Iris pigment epithelial cell (primary cell): ENCODE results near the gene ATP1B1.

Source experiments
- DNase-seq: peaks from one replicate; pipeline ENCODE4 v3.0.0-alpha.2; 2011; ENCODE audit warnings: low read depth

ATP1B1 gene

DNA sequence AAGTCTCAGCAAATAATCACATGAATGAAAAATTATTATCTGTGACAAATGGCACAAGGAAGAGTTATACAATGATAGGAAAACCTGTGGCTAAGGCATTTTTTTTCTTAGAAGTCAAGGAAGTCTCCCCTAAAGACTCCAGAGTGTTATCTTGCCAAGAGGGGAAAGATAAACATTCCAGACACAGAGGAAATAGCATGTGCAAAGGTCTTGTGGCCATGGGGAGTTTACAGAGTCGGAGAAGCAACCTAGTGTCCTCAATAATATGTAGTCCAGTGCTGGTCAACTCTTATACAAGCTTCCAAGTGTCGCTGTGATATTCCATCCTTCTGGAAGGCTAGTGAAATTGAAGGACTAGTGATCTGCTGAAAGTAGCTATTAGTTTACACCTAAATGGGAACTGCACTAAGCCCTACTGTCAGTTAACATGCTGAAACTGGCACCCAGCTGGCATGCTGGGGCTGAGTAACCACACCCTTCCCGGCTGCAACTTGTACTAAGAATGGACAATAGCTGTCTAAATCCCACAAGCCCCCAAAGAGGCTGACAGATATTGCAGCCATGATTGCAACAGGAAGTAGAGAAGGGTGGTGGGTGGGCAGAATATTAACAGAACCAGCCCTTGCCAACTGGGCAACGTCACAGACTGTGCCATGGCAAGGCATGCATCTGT is 11.5 kb upstream of the ATP1B1 start:
- no peak for DNase-seq

DNA sequence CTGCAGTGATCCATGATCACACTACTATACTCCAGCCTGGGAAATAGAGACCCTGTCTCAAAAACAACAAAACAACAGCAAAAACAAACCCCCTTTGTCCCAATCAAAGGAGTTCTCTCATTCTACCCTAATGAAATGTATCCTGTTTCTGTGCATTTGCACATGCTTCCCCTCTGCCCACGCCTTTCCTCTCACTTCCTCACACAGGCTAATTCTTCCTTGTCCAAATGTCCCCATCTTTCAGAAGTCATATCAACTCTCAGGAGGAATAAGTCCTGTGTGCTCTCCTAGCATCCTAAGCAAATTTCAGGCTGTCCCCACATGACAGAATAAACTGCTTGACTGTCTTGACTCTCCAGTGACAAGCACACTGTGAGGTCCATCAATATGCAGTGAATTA is 8.1 kb upstream of the ATP1B1 start:
- DNase-seq, result no peak

DNA sequence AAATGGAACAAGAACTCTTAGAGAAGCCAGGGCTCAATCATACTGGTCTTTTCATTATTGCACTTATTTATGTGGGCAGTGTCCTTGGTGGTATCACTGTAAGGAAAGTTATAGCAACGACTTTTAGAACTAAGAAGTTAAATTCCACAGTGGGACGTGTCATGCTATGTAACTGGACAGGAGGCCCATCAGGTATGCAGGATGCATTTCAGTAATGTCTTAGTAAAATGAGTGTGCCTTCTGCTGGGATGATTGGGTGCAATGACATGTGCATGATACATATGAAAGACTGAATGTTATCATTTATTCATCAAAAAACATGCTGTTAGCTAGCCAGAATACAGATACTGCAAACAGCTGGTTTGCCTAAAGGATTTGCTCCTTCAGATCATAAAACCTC is 6.9 kb upstream of the ATP1B1 start:
- DNase-seq, result no peak

DNA sequence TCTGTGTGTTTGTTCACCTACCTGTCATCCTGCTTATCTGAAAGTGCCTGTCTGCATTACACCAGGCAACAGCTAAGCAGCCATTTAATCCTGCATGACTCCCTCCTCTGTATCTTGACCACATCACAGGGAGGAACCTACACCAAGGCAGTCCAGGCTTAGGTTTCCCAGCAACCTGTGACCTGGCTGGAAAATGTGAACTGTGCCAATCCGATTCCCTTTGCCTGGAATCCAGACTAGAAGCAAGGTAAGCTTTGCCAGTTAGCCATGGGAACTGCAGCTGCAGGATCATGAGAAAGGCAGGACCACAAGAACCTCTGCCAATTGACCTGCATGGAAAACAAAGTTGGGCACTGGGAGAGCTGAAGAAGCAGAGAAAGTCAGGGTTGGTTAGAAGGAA is 6.3 kb upstream of the ATP1B1 start:
- DNase-seq, result no peak

DNA sequence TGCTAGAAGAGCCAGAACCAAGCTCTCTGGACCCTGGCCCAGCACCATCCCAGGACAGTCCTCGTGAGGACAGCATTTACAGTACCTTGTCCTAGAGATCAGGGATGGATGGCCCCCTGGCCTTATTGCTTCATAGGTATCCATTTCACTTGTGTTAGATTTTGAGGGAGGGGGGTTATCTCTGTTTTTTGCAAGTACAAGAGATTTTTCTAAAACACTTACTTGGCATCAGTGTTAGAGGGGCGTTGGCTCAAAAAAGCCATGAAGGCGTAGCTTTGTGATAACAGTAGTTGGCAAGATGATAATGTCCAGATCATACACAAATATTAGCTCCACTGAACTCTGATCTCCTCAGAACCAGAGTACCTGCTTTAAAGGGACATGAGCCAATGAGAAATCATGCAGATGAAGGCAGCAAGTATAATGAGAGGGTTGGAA is 5.8 kb upstream of the ATP1B1 start:
- no peak for DNase-seq

DNA sequence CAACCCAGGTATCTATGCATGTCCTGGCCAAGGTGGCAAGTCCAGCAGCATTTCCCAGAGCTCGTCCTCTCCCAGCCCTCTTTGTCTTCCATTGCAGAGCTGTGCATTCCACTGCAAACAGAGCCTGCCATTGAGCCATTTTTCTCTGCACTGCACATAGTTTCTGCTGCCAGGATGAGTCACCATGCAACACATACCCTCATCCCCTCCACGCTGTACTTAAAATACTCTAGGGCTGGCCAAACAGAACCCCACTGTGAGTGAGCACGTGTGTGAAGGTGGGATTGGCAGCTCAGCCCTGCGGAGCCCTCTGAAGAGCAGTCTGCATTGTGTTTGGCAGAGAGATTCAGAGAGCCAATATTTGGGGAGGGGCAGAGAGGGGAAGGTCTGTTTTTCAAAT is 3.9 kb upstream of the ATP1B1 start:
- peak; percentile 83 for DNase-seq

DNA sequence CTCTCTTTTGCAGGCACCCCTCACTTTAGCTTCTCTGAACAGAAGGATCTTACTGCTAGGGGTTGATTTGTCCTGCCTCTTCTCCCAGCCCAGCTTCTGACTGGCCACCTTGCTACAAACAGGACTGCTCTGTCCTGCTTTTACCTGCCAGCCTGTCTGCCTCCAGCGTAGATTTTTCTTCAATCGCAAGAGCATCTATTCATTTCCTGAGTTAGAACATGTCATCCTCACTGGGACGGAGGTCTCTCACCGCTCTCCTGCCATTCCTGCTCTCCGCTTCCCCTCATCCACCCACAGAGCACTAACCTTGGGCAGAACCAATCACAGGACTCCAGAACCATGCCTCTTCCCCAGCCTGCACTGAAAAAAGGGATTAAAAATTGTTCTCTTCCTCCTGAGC is 3.5 kb upstream of the ATP1B1 start:
- no peak for DNase-seq

DNA sequence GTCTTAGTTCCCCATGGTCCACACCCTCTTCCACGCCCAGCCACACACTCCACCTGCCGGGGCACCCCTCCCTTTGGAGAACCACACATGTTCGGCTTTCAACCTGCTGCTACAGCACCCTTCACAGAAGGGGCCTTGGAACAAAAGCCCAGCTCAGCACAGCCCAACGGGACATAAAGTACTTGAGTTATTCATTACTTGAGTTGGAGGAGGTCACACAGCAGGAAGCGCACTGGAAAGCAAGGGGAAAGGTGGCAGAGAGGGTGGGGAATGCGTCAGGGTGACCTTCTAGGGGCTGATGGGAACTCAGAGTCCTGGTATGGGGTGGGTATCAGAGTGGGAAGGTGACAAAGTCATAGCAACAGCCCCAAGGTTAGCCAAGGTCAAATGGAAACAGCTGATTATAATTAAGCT is 3.0 kb upstream of the ATP1B1 start:
- DNase-seq, result no peak

DNA sequence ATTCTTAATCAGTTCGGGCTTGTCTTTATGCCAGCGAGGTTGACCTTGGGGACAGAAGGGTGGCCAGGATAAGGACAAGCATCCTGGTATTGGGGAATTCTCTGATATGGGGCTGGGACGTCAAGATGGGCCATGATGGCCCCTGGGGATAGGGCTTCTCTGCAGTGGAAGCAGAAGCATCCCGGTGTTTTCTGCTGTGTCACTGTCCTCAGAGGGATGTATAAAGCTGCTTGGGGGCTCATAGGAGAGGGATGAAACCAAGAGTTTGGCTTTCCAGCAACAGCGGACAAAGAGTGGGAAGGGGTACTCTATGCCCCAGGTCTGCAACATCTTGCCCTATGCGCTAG is 1.4 kb upstream of the ATP1B1 start:
- no peak for DNase-seq

DNA sequence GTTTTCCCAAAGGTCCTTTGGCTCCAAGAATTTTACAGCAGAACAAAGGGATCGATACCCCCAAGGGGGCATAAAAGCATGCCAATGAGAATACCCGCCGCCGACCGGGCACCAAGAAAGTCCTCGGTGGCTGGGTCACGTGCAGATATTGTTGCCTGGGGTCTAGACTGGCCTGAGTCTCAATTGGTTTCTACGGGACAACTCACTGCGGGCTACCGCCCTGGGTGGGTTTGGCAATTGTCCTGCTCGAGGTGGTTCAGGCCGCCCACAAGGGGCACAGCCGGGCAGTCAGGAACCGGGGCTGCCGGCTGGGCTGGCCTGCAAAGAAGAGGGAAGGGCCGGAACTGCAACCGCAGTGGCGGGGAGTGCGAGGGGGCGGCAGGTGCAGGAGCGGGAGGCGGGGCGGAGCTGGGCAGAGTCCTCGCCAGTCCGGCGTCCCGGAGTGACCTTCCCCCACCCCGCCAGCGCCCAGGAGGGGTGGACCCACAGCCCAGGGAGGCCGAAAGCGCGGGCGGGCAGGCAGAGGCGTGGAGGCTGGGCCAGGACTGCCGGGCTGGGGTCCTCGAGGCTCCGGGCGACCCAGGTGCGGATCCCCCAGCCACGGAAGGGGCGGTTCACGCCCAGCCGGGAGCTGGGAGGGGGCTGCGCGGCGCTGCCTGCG is 926 bp upstream of the ATP1B1 start:
- no peak for DNase-seq

DNA sequence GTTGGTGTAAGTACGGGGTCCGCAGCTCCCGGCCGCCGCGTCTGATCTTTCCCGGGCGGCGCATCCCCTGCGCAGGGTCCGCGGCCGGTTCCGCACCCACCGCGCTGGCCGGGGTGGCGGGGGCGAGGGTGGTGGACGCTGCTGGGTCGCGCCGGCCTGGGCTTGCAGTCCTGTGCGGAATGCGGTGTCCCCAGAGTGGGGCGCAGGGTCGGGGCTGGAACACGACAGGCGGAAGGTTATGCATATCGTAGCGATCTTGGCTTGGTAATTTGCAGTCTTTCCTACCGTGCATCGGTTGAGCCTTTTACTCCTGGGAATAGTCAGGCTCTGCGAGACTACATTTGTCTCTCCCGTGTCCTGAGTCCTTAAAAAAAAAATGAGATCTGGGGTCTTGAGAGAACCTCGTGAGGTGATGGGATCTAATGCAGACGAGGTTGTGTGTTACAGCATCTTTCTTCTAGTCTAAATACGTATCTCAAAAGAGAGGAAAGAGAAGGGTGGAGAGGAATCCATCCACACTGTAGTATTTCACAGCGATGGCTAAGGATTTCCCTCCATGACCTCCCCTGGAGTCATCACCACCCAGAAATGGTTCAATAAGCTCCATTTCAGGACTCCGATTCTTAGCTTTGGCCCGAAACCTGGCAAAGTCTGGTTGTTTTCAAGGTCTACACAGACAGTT is 572 bp downstream of the ATP1B1 start:
- DNase-seq, result peak; percentile 46

DNA sequence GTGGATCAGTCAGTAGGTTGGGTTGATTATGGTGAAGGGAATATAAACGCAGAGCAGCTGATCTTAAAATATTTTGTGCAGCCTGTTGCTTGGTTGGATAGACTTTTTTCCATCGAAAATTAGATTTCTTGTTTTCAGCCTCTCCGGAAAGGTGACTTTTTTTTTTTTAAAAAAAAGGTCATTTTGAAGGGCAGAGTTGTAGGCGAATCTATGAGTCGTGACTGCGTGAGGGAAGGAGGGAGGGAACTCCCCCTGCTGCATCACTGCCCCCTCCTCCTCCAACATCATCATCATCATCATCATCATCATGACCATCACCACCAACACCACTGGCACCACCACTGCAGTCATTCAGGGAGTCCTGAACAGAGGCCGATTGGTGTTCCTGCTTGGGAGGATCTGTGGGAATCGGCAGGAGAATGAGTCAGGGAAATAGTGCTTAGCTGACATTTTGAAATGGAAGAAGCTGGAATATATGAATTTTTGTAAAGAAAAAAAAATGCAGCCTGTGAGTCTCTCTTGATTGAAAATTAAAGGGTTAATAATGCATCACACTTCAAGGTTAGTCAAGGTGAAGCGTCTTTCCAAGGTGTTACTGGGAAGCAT is 1.2 kb downstream of the ATP1B1 start:
- peak; percentile 58 for DNase-seq

DNA sequence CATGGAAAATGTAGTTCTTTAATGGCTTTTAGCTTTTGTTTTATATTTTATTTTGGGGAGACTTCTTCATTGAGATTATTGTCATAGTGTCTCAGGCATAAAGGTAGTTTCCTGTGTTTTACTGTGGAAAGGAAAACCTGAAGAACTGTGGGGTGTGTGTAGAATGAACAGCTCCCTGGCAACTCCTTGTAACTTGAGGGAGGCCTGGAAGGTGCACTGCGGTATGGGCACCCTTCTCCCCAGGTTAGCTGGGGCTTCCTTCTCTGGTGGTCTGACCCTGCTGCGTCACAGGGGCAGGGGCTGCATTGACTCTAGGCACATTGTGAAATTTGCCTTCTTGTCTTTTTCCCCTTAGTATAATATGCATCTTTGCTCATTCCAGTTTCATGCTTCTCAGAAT is 1.7 kb downstream of the ATP1B1 start:
- no peak for DNase-seq

DNA sequence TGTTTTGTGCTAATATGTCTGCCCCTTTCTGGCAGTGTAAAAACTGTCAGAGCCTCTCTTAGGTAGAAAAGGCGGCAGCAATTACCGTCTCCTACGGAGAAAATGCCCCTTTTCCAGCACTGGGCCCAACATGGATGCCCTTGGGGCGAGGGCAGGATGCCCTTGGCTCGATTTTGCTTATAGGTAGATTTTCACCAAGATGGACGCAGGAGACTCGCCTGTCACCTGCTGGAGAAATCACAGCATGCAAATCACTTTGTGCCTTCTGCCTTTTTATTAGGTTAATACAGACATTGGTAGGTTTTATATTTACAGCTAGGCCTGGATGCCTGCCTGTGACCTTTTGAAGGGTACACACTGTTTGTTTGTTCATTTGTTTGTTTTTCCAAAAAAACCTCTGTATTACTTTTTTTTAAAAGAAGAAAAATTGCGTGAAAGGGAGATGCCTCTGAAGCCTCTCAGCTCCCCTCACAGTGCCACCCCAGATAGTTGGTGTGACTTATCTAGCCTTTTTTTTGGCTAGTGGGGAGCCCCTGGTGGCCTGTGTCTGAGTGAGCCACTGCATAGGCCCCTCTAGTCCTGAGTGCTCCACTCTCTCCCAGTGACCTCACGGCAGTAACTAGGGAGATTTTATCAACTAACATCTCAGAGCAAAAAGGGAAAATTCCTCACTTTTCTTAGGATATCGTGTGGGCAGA is 2.5 kb downstream of the ATP1B1 start:
- no peak for DNase-seq

DNA sequence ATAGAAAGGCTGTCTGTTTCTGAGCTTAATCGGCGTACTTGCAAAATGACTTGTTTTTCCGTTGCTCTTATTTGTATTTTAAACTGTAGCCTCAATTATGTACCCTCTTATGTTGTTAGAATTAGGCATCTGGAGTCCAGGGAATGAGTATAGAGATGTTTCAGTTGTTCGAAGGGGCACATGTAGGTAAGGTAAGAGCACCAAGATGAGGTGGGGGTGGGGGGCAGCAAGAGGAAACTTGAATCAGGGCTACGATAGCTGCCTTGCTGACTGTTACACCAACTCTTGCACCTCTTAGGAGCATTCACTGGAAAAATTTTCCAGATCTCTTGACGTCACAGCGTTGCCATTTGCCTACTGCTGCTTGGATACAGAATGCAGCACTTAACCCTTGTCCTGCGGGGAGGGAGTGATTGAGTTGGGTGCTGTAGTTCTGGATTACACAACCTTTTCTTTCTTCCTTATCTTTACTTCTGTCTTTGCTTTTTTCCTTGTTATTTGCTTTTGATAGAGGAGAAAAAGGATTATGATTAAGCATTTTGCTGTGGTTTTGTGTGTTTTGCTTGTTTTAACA is 3.2 kb downstream of the ATP1B1 start:
- peak; percentile 93 for DNase-seq

DNA sequence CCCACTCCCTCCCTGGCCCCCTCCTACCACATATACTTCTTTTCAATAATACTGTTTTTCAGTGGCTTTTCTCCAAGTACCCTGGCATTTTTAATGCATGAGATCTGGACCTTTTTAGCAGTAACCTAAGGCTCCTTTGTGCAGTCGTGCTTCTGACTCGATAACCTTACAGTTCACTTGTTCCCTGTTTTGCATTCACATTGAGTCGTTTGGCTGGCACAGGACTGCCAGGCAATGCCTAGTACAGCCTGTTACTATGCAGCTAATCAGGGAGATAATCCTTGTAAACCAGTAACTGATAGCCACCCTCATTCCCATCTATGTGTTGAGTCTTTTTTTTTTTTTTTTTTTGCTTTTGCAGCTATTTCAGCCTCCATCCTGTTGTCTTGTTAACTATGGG is 3.7 kb downstream of the ATP1B1 start:
- no peak for DNase-seq

DNA sequence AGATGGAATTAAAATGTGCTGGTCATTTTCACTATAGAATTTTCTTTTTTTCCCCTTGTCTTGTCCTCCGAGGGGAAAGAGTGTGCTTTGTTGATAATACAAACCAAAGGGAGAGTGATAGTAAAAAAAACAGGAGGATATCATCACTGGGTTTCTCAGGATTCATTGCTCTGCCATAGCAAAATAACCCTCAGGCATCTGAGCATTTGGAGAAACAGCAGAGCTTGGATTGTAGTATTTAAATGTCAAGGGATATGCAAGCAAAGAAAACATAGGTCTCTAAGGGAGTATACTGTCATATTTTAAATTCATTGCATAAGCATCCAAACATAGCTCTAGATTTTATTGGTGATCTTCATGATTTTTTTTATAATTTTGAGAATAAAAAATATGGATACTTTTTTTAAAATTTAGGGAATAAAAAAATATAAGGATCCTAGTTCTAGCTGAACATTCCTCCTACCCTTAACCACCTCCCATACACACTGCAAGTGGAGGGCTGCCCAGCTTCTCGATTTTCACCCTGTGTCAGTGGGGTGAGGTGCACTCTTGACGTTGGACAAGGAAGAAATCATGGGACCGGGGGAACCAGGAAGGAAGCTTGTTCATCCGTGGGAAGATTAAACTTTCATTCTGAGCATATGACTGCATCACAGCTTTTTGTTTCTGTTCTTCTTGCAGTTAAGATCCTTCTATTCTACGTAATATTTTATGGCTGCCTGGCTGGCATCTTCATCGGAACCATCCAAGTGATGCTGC is 4.4 kb downstream of the ATP1B1 start:
- DNase-seq, result peak; percentile 60

DNA sequence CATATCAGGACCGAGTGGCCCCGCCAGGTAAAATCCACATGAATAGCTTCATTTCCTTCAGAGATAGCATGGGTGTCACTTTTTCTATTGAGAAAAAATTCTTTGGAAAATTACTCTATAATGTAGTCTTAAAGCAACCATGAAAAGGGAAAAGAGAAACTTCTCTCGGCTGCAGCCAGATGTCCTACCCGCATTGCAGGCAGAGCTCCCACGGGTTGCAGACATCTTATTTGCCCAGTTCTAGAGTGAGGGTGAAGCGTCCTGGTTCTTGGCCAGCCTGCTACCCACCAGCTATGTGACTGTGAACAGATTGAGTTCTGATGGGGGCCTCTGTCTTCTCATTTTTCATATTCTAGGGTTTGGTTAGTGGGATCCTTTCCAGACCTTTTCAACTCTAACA is 5.0 kb downstream of the ATP1B1 start:
- no peak for DNase-seq

DNA sequence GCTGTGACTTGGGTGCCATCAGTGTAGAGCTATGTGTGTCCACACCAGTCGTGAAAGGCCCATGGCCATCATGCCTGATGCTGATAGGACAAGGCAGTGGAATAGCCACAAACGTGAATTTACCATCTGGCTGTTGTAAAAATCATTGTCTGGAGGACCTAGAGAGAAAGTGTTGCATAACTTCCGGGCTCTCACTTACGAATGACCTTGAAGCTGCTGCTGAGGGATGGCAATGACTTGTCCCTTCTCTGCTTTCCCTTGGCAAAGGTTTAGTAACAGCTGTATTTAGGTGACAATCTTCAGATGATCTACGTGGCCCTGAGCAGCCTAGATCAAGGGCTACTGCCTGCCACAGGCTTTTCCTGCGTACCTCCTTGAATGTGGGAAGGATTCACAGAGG is 5.8 kb downstream of the ATP1B1 start:
- DNase-seq, result peak; percentile 73

DNA sequence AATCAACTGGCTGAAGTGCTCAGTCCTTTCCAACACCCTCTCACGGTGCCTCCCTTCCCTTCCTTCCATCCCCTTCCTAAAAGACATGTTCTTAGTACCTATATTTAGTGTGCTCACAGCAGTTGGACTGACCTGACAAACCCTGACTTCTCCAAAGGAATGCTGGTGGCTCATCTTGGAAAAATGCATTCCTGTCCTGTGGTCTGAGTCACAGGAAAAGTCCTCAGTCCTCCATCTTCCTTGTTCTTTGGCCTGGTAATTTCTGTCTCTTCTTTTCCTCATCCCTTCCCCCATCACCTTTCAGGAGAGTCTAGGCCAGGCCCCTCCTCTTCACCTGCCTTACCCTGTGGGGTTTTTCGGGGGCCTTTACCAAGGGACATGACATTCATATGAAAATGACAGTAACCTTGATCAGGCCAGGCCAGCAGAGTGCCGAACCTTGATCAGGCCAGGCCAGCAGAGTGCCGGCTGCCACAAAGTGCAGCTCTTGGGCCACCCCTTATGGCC is 7.2 kb downstream of the ATP1B1 start:
- peak; percentile 90 for DNase-seq

DNA sequence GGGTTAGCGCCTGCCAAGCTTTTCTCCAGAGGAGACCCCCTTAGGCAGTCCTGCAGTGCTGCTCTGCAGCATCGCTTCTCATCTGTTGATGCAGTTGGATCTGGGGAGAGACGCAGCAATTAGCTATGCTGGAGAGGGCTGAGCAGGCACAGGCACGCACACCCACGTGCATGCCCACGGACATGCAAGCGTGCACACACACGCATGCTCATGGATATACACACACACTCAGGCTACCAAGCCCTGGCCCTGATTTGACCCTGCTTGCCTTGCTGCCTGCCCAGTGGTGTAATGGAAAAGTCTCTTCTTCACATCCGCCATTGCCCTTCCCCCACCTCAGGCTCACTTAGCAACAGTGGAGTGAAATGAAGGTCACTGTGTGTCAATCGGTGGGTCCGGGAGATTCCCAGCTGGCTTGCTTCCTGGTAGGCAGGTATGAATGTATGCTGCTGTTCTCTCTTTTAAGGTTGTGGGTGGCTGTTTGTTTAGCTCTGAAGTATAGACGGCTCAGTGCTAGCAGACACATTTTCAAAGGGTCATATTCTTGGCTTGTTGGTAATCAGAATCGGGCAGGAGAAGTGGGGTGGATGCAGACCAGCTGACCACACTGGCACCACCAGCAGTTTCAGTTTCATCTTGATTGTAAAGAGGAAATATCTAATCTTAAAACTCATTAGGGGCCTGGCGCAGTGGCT is 9.5 kb downstream of the ATP1B1 start:
- DNase-seq, result peak; percentile 88
